HUES6 (cell line): ENCODE data around the gene PNPLA7.

Source experiments
- H3K27ac ChIP-seq: 2 replicates; pipeline ENCODE4 v1.7.0; 2013; ENCODE audit warnings: low read depth, mild to moderate bottlenecking, low read length, inconsistent platforms
- H3K27me3 ChIP-seq: 2 replicates; pipeline ENCODE4 v1.6.1; 2013; ENCODE audit warnings: low read length; ENCODE audit not compliant: control insufficient read depth, insufficient read depth
- H3K36me3 ChIP-seq: 2 replicates; pipeline ENCODE4 v1.6.1; 2013; ENCODE audit warnings: low read length; ENCODE audit not compliant: control insufficient read depth, insufficient read depth
- H3K4me1 ChIP-seq: 2 replicates; pipeline ENCODE4 v1.6.1; 2013; ENCODE audit warnings: low read length; ENCODE audit not compliant: control insufficient read depth, insufficient read depth
- H3K4me3 ChIP-seq: 2 replicates; pipeline ENCODE4 v1.5.1; 2013; ENCODE audit warnings: low read depth, low read length
- H3K9ac ChIP-seq: one replicate; pipeline ENCODE4 v1.6.1; 2013; ENCODE audit warnings: mild to moderate bottlenecking, low read length
- H3K9me3 ChIP-seq: 2 replicates; pipeline ENCODE4 v1.6.1; 2013; ENCODE audit warnings: low read depth, low read length; ENCODE audit not compliant: control insufficient read depth, insufficient read depth

Gene PNPLA7

DNA sequence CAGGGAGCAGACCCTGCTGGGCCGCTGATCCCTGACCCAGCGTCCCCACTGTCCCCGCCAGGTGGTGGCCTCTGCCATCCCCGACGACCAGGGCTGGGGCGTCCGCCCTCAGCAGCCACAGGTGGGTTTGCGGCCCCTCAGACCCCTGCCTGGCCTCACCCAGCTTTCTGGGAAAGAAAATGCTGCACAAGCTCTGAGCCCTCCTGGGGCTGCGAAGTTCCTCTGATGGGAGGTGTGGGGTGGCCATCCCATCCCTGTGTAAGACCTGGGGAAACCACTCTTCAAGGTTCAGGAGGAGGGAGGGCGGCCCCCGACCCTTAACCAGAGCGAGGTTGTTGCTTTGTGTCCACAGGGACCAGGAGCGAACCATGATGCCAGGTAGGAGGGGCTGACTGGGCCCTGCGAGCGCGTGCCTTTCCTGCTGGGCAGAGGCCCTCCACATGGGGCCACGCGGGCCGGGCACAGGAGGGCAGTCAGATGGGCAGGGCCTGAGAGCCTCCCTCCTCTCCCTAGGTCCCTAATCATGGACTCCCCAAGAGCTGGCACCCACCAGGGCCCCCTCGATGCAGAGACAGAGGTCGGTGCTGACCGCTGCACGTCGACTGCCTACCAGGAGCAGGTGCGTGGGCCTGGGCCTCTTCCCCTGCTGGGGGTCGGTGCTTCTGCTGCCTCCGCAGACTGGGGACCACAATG is 119.3 kb downstream of the PNPLA7 start:
- H3K27me3 ChIP-seq: no peaks in the 10 kb centered on the region
- H3K9ac ChIP-seq: no peak overlapping the region
- no peaks in the 10 kb centered on the region for H3K9me3 ChIP-seq
- H3K36me3 ChIP-seq: no peaks in the 10 kb centered on the region
- H3K4me1 ChIP-seq: peaks cover 3% of the 10 kb centered on the region; the same call in 1 of the 2 replicates
- H3K27ac ChIP-seq: no peak overlapping the region
- no peak overlapping the region for H3K4me3 ChIP-seq

DNA sequence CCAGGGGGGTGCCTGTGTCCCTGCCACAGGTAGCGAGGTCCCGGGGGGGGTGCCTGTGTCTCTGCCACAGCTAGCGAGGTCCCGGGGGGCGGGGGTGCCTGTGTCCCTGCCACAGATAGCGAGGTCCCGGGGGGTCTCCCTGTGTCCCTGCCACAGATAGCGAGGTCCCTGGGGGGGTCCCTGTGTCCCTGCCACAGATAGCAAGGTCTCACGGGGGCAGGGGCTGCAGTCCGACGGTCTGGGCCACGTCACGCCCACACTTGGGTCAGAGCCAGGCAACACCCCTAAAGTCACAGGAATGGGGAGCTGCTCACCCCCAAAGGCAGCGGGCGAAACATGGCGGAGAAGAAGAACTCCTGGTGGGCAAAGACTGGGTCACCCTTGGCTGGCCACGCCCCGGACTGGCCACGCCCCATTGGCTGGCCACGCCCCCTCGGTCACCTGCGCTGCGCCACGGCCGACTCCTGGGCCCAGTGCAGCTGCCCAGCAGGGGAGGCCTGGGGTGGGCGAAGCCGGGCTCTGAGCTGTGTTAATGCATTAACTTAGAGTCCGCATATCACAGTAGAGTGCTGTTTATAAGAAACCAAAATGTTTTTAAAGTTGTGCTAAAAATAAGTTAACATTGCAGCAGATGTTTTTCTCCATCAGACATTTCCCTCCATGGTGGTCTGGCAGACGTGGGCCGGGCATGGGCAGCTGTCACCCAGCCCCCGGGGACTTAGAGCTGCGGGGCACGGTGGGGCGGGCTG is 120.1 kb downstream of the PNPLA7 start:
- no peaks in the 10 kb centered on the region for H3K9me3 ChIP-seq
- H3K9ac ChIP-seq: no peak overlapping the region
- H3K27me3 ChIP-seq: no peaks in the 10 kb centered on the region
- H3K27ac ChIP-seq: no peak overlapping the region
- H3K4me3 ChIP-seq: no peak overlapping the region
- H3K4me1 ChIP-seq: peaks cover 3% of the 10 kb centered on the region; the same call in 1 of the 2 replicates
- no peaks in the 10 kb centered on the region for H3K36me3 ChIP-seq

DNA sequence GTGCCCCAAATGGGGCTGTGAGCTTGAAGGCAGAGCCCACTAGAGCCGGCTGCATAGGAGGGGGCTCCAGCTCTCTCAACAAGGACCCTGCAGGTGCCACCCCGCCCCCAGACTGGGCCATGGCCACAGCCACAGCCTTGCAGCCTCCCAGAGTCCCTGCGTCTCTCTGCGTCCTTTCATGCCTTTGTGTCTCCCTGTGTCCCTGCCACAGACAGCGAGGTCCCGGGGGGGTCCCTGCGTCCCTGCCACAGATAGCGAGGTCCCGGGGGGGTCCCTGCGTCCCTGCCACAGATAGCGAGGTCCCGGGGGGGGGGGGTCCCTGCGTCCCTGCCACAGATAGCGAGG is 120.7 kb downstream of the PNPLA7 start:
- peaks cover 6% of the 10 kb centered on the region; the same call in 1 of the 2 replicates for H3K27me3 ChIP-seq
- peaks cover 3% of the 10 kb centered on the region; the same call in 1 of the 2 replicates for H3K4me1 ChIP-seq
- H3K9me3 ChIP-seq: no peaks in the 10 kb centered on the region
- H3K27ac ChIP-seq: no peak overlapping the region
- no peak overlapping the region for H3K4me3 ChIP-seq
- H3K36me3 ChIP-seq: no peaks in the 10 kb centered on the region
- no peak overlapping the region for H3K9ac ChIP-seq

- peaks cover 3% of the 10 kb centered on the region; the same call in 1 of the 2 replicates for H3K4me1 ChIP-seq
- no peaks in the 10 kb centered on the region for H3K9me3 ChIP-seq
- no peak overlapping the region for H3K4me3 ChIP-seq
- H3K27me3 ChIP-seq: peaks cover 11% of the 10 kb centered on the region
- no peak overlapping the region for H3K9ac ChIP-seq
- no peaks in the 10 kb centered on the region for H3K36me3 ChIP-seq
- H3K27ac ChIP-seq: no peak overlapping the region
Measured at GRCh38 chr9:137428841-137429545, 121.2 kb downstream of the PNPLA7 start.

DNA sequence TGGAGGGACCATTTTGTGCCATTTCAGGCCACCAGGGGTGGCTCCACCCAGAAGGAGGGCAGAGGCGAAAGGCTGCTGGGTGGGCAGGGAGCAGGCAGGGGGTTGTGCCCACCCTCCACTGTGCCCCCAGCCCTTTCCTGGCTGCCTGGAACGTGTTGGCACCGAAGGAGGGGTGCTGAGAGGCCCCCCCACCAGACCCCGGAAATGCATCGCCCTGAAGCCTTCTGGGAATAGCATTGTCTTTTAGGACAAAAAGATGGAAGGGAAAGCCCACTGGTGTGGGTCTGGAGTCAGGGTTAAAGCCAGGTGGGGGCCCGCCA is 121.9 kb downstream of the PNPLA7 start:
- Histone ChIP-seq H3K9me3 (no peaks in the 10 kb centered on the region), H3K36me3 (no peaks in the 10 kb centered on the region), H3K4me1 (peaks cover 3% of the 10 kb centered on the region; the same call in 1 of the 2 replicates), H3K27me3 (peaks cover 17% of the 10 kb centered on the region), H3K4me3 (no peak overlapping the region), H3K9ac (no peak overlapping the region), H3K27ac (no peak overlapping the region)

DNA sequence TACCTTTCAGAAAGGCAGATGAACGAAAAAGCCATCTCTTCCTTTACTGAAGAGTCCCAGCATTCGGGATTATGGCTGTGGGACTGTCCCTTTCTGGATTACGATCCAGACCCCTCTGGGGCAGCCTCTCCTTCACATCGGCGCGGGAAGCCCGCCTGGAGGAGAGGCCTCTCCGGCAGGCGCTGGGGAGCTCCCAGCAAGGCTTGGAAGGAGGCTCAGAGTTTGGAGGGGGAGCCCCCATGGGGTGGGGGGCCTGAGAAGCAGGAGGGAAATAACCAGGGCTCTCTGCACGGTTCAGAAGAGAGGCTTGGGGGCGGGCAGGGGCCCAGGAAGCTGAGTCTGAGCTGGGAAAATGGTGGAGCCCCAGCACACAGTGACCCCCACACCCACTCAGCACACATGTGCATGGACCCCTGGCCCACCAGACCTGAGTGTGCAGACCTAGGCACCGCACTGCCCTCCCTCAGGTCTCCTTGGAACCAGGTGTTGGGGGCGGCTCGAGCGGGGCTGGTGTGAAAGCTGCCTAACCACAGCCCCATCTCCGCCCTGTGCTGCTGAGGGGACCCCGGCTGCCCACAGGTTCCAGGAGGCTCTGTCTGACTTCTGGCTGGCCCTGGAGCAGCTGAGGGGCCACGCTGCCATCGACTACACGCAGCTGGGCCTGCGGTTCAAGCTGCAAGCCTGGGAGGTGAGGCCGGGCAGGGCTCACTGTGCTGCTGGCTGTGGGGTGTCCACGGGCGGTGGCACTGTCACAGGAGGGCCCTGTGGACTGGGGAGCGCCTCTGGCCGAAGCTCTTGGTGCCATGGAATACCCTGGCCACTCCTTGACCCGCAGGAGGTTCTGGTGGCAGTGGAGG is 122.5 kb downstream of the PNPLA7 start:
- Histone ChIP-seq H3K9me3 (no peaks in the 10 kb centered on the region), H3K27ac (no peak overlapping the region), H3K27me3 (peaks cover 17% of the 10 kb centered on the region), H3K9ac (no peak overlapping the region), H3K4me3 (no peak overlapping the region), H3K4me1 (peaks cover 3% of the 10 kb centered on the region; the same call in 1 of the 2 replicates), H3K36me3 (no peaks in the 10 kb centered on the region)

- Histone ChIP-seq H3K4me3 (no peak overlapping the region), H3K9me3 (no peaks in the 10 kb centered on the region), H3K4me1 (peaks cover 3% of the 10 kb centered on the region; the same call in 1 of the 2 replicates), H3K27me3 (peaks cover 17% of the 10 kb centered on the region), H3K9ac (no peak overlapping the region), H3K36me3 (no peaks in the 10 kb centered on the region), H3K27ac (no peak overlapping the region)
Measured at GRCh38 chr9:137426018-137426681, 124.1 kb downstream of the PNPLA7 start.

- peak overlapping the region; percentile 61 for H3K4me3 ChIP-seq
- no peaks in the 10 kb centered on the region for H3K36me3 ChIP-seq
- H3K9ac ChIP-seq: peak overlapping the region; percentile 52
- H3K27me3 ChIP-seq: peaks cover 17% of the 10 kb centered on the region
- H3K9me3 ChIP-seq: no peaks in the 10 kb centered on the region
- no peaks in the 10 kb centered on the region for H3K4me1 ChIP-seq
- H3K27ac ChIP-seq: no peak overlapping the region
Measured at GRCh38 chr9:137423514-137424291, 126.5 kb downstream of the PNPLA7 start.

- no peaks in the 10 kb centered on the region for H3K36me3 ChIP-seq
- H3K4me3 ChIP-seq: peak within 1 kb of the TSS; percentile 91
- peak within 1 kb of the TSS; percentile 56; the same call in 1 of the 2 replicates for H3K27ac ChIP-seq
- no peaks in the 10 kb centered on the region for H3K4me1 ChIP-seq
- H3K27me3 ChIP-seq: peaks cover 17% of the 10 kb centered on the region
- H3K9ac ChIP-seq: peak within 1 kb of the TSS; percentile 52
- H3K9me3 ChIP-seq: no peaks in the 10 kb centered on the region
Measured at GRCh38 chr9:137422604-137423513, 127.3 kb downstream of the PNPLA7 start, which contains the start of the genes EXD3 and NOXA1. Gene EXD3 (minus strand): TSS chr9:137423162. CDS start chr9:137395357, 27,805 bp downstream. Gene NOXA1 (plus strand): TSS chr9:137423393. CDS start chr9:137423530, 137 bp downstream.
